ENCODE results near the gene PTPN11.

GRCh38 chr12:112518365-112518735 lies 99.6 kb downstream of the PTPN11 start:
- no peak for TF ChIP-seq CTCF (IDR thresholded peaks at IDR 0.05; ENCODE audit: low read length)
- TF ChIP-seq EZH2 (optimal IDR thresholded peaks at IDR 0.05; ENCODE audit: low read depth, low read length), result no peak

Data from MM.1S (cell line).